B cell (primary cell): Measurements from ENCODE around the gene TRANK1.

Source experiments
- CTCF ChIP-seq: fragments of 200-600 bp; IDR thresholded peaks from one replicate; pipeline ENCODE4 v1.8.0; 2022; ENCODE audit warnings: antibody characterized with exemption, mild to moderate bottlenecking
- EZH2 ChIP-seq: IDR thresholded peaks from 2 replicates; pipeline ENCODE4 v1.6.1; 2012; ENCODE audit warnings: borderline replicate concordance, low read depth, mild to moderate bottlenecking, moderate library complexity, low read length; ENCODE audit not compliant: insufficient read depth, poor library complexity, severe bottlenecking

- TF ChIP-seq CTCF (no peak), EZH2 (no peak)
Measured at GRCh38 chr3:36852071-36852470, 92.8 kb downstream of the TRANK1 start.
